K562 (cell line): Measurements from ENCODE around the gene NIM1K. TPM values are rescaled to one million over a fixed set of nuclear protein-coding genes. Genes with fewer than 3 reads are reported as not detected.
"Not testable (repeated sequence)": the region's sequence is repeated elsewhere in the genome, so short reads cannot be mapped to it uniquely, and the experiment has no call there.

Experiments
- ATAC-seq: fragments of 200-7000 bp; cut with Tn5 transposase; 3 replicates; pipeline ENCODE4 v1.9.1; 2020; ENCODE audit warnings: moderate library complexity
- BruUV-seq: library from RNA; stranded (reverse); fragments of 400-500 nt; replicated peaks from 2 replicates; lab custom pipeline; 2021; lab: Mats Ljungman, UMichigan
- CTCF ChIA-PET: fragments of 300-600 bp; formaldehyde crosslinking; extraction: SDS; loops from one replicate; lab custom pipeline; 2021; ENCODE audit warnings: low intra/inter-chr PET ratio; lab: Yijun Ruan, JAX
- POLR2A ChIA-PET: fragments of 300-600, 350-650 bp; sonication (Branson Sonifier 250); formaldehyde crosslinking; extraction: SDS; loops from one replicate; lab custom pipeline; 2021; ENCODE audit warnings: antibody characterized with exemption, inconsistent platforms; lab: Yijun Ruan, JAX
- DNase-seq, 4 experiments: peaks; one replicate each; pipeline versions ENCODE4 v3.0.0 to v3.0.0-alpha.2; 2011 to 2018; ENCODE audit warnings: low spot score in 3 of 4, mixed read lengths in 3 of 4; ENCODE audit errors: extremely low read depth in 1 of 4
- FAIRE-seq: peaks from 2 replicates; lab custom pipeline; 2011; peaks lifted over from hg19 to GRCh38; lab: Jason Lieb, UNC
- H2AFZ ChIP-seq: 2 replicates; pipeline ENCODE4 v1.6.0; 2011; ENCODE audit warnings: low read depth, low read length, control low read depth, inconsistent platforms
- H3K27ac ChIP-seq: fragments of 200-600 bp; 3 replicates; pipeline ENCODE4 v1.8.0; 2011; ENCODE audit warnings: low read depth, mild to moderate bottlenecking, control low read depth, inconsistent platforms, low read length, moderate library complexity, mixed read lengths; ENCODE audit errors: extremely low read depth
- H3K27me3 ChIP-seq, 2 experiments: fragments of 300-600 bp in 1 of 2; 2 replicates in 1 of 2; 3 replicates in 1 of 2; pipeline versions ENCODE4 v1.6.0 to v1.8.0; 2011; ENCODE audit warnings: inconsistent platforms in 2 of 2, low read length in 2 of 2, mild to moderate bottlenecking in 1 of 2, mixed read lengths in 1 of 2, moderate library complexity in 1 of 2; ENCODE audit not compliant: control insufficient read depth in 2 of 2, insufficient read depth in 2 of 2
- H3K36me3 ChIP-seq: fragments of 300-600 bp; 3 replicates; pipeline ENCODE4 v1.8.0; 2011; ENCODE audit warnings: mild to moderate bottlenecking, low read length, inconsistent platforms; ENCODE audit not compliant: control insufficient read depth, insufficient read depth
- H3K4me1 ChIP-seq, 2 experiments: fragments of 200-600 bp in 1 of 2; replicated peaks in 1 of 2; 2 replicates in 1 of 2; 3 replicates in 1 of 2; pipeline versions ENCODE4 v1.5.1 to v1.8.0; 2011; ENCODE audit warnings: inconsistent platforms in 2 of 2, low read length in 2 of 2, mild to moderate bottlenecking in 1 of 2, mixed read lengths in 1 of 2, moderate library complexity in 1 of 2; ENCODE audit not compliant: control insufficient read depth in 2 of 2, insufficient read depth in 2 of 2
- H3K4me2 ChIP-seq: 2 replicates; pipeline ENCODE4 v1.6.1; 2011; ENCODE audit warnings: low read length, control low read depth, inconsistent platforms, mixed read lengths; ENCODE audit not compliant: insufficient read depth
- H3K4me3 ChIP-seq: fragments of 200-600 bp; sonication (generic), shearing (Covaris generic); 2 replicates; pipeline ENCODE4 v1.5.1; 2016; ENCODE audit warnings: control low read depth, inconsistent platforms
- H3K79me2 ChIP-seq: fragments of 200-600 bp; 3 replicates; pipeline ENCODE4 v1.8.0; 2011; ENCODE audit warnings: low read length, inconsistent platforms; ENCODE audit not compliant: control insufficient read depth, insufficient read depth
- H3K9ac ChIP-seq, 2 experiments: 2 replicates each; pipeline versions ENCODE4 v1.6.0 to v1.6.1; 2011; ENCODE audit warnings: low read depth in 2 of 2, low read length in 2 of 2, control low read depth in 1 of 2, inconsistent platforms in 1 of 2, mild to moderate bottlenecking in 1 of 2, mixed read lengths in 1 of 2; ENCODE audit not compliant: insufficient read depth in 1 of 2
- H3K9me1 ChIP-seq: one replicate; pipeline ENCODE4 v1.6.0; 2011; ENCODE audit warnings: inconsistent platforms, mild to moderate bottlenecking, low read length, moderate library complexity; ENCODE audit not compliant: control insufficient read depth, insufficient read depth
- H3K9me3 ChIP-seq: replicated peaks from 2 replicates; pipeline ENCODE4 v1.5.1; 2011; ENCODE audit warnings: low read depth, low read length, inconsistent platforms; ENCODE audit not compliant: control insufficient read depth, insufficient read depth
- H4K20me1 ChIP-seq: replicated peaks from 2 replicates; pipeline ENCODE4 v1.6.1; 2011; ENCODE audit warnings: low read length, inconsistent platforms, mixed read lengths; ENCODE audit not compliant: control insufficient read depth, insufficient read depth
- CREB1 ChIP-seq, 2 experiments: sonication (generic) in 1 of 2; formaldehyde crosslinking in 1 of 2; IDR thresholded peaks; 2 replicates each; pipeline versions ENCODE4 v1.6.1 to v1.8.0; 2012 to 2022; ENCODE audit warnings: inconsistent platforms in 1 of 2, mild to moderate bottlenecking in 1 of 2, missing genetic modification reagents in 1 of 2, moderate library complexity in 1 of 2
- DIDO1 ChIP-seq: fragments of 450-650 bp; IDR thresholded peaks from 2 replicates; pipeline ENCODE4 v1.6.1; 2016; ENCODE audit warnings: low read depth, missing biosample characterization, missing genetic modification characterization
- EGR1 ChIP-seq: fragments of 450-650 bp; conservative IDR thresholded peaks from 2 replicates; pipeline ENCODE4 v1.6.1; 2017; ENCODE audit warnings: mild to moderate bottlenecking
- KLF1 ChIP-seq: fragments of 450-650 bp; IDR thresholded peaks from 2 replicates; pipeline ENCODE4 v1.6.1; 2016; ENCODE audit warnings: missing genetic modification characterization, missing compliant biosample characterization
- MAFG ChIP-seq: fragments of 450-650 bp; conservative IDR thresholded peaks from 2 replicates; pipeline ENCODE4 v1.6.1; 2016; ENCODE audit warnings: missing genetic modification characterization, missing compliant biosample characterization
- SMARCA4 ChIP-seq: fragments of 450-650 bp; IDR thresholded peaks from 2 replicates; pipeline ENCODE4 v1.6.1; 2016
- SMARCE1 ChIP-seq: fragments of 450-650 bp; IDR thresholded peaks from 2 replicates; pipeline ENCODE4 v1.7.1; 2016; ENCODE audit warnings: mild to moderate bottlenecking
- SOX6 ChIP-seq: fragments of 450-650 bp; IDR thresholded peaks from 2 replicates; pipeline ENCODE4 v1.6.1; 2014; ENCODE audit warnings: mild to moderate bottlenecking
- TCF3 ChIP-seq: sonication (generic); formaldehyde crosslinking; IDR thresholded peaks from 2 replicates; pipeline ENCODE4 v1.4.0; 2020; ENCODE audit warnings: mild to moderate bottlenecking, missing genetic modification reagents
- TRIM24 ChIP-seq, 2 experiments: fragments of 450-650 bp; IDR thresholded peaks; 2 replicates each; pipeline ENCODE4 v1.6.1; 2016
- ZBTB17 ChIP-seq: fragments of 450-650 bp; formaldehyde crosslinking; IDR thresholded peaks from 2 replicates; pipeline ENCODE4 v1.4.0; 2020; ENCODE audit warnings: mild to moderate bottlenecking
- ZNF316 ChIP-seq: fragments of 450-650 bp; IDR thresholded peaks from 2 replicates; pipeline ENCODE4 v1.6.1; 2016
- WGBS: fragments of 100-300 bp; shearing (Covaris generic); methylation state at CpG from one replicate; pipeline ENCODE4 v1.1.6; 2016; ENCODE audit warnings: low coverage, mixed read lengths; ENCODE audit not compliant: insufficient coverage; ENCODE audit errors: missing lambda C conversion rate; 5-methylcytosine and 5-hydroxymethylcytosine counted together
- in situ Hi-C: fragments of 300-500 bp; cut with MboI; formaldehyde crosslinking; loops from 4 replicates; pipeline ENCODE4 v1.15.0; 2018; ENCODE audit warnings: inconsistent platforms, mixed read lengths
- intact Hi-C: fragments of 100-400 bp; cut with micrococcal nuclease; formaldehyde crosslinking; loops from 2 replicates; pipeline ENCODE4 v1.14.2; 2022
- polyA plus RNA-seq, 8 experiments: library from polyadenylated mRNA; depleted of rRNA in 4 of 8; stranded (reverse) in 5 of 8; unstranded in 3 of 8; fragments of >200 nt; fragmentation: Nextera tagmentation in 2 of 8; fragmentation: Illumina TruSeq in 1 of 8; extraction: Ambion mirVana in 2 of 8; extraction: Trizol in 1 of 8; gene quantifications; 2 replicates each; pipeline versions ENCODE4 v1.2.1 to v1.2.3, GENCODE V29; 2011 to 2014; ENCODE audit warnings: inconsistent platforms in 1 of 8, missing spikeins in 1 of 8
- total RNA-seq, 7 experiments: library from RNA; depleted of rRNA in 6 of 7; stranded (reverse); fragments of >200 nt in 6 of 7; fragmentation: Illumina TruSeq in 2 of 7; extraction: Trizol in 2 of 7; gene quantifications; 2 replicates each; pipeline versions ENCODE4 v1.2.1 to v1.2.3, GENCODE V29; 2011 to 2021; ENCODE audit warnings: low replicate concordance in 1 of 7
- TF ChIP-seq, protein P1 (sequence below): fragments of 450-650 bp; IDR thresholded peaks from 2 replicates; pipeline ENCODE4 v1.6.1; 2016; ENCODE audit warnings: antibody characterized with exemption

The NIM1K gene
- total and polyA plus RNA-seq, 9 of the 15 experiments (the other 6 are each of a cell fraction or from before 2014, with no cell fraction given), result 0.03 to 0.34 (median 0.08) TPM; not detected in 3

DNA sequence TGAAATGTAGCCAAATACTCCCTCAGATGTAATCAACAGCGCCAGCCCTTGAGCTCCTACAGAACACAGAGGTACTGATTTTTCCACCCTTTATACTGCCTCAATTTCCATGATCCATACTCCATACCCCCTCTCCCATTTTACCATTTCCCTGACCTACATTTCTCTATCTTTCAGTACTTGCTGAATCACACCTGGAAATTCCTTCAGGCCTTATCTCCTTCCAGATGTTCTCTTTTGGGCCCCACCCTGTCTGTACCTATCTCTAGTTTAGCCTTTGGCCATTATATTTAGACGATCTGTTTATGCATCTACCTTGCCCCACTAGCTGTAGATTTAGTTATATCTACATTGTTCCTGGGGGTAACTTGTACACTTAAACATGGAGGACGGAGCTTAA is 5.5 kb downstream of the NIM1K start (continued):
- TF ChIP-seq, protein P1, sequence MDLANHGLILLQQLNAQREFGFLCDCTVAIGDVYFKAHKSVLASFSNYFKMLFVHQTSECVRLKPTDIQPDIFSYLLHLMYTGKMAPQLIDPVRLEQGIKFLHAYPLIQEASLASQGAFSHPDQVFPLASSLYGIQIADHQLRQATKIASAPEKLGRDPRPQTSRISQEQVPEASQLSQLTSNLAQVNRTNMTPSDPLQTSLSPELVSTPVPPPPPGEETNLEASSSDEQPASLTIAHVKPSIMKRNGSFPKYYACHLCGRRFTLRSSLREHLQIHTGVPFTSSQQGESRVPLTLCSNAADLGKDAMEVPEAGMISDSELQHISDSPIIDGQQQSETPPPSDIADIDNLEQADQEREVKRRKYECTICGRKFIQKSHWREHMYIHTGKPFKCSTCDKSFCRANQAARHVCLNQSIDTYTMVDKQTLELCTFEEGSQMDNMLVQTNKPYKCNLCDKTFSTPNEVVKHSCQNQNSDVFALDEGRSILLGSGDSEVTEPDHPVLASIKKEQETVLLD, result peak; percentile 56; the same call in 1 of the 2 replicates
- TF ChIP-seq SMARCA4 (peak; percentile 84), KLF1 (tag) (peak; percentile 73; the same call in 1 of the 2 replicates), ZBTB17 (CRISPR knock-in tag) (no peak), SMARCE1 (peak; percentile 52; the same call in 1 of the 2 replicates), TRIM24 (IDR thresholded peaks at IDR 0.05) (peak; percentile 61 to 67; a peak in 3 of 4 replicates), ZNF316 (peak; percentile 72), SOX6 (peak; percentile 71), DIDO1 (tag) (peak; percentile 30; the same call in 1 of the 2 replicates), CREB1 (IDR thresholded peaks at IDR 0.05) (peak; percentile 46; the same call in 1 of the 2 replicates), CREB1 (CRISPR knock-in tag; IDR thresholded peaks at IDR 0.05) (no peak), MAFG (tag) (peak; percentile 57), TCF3 (CRISPR knock-in tag) (peak; percentile 72)

DNA sequence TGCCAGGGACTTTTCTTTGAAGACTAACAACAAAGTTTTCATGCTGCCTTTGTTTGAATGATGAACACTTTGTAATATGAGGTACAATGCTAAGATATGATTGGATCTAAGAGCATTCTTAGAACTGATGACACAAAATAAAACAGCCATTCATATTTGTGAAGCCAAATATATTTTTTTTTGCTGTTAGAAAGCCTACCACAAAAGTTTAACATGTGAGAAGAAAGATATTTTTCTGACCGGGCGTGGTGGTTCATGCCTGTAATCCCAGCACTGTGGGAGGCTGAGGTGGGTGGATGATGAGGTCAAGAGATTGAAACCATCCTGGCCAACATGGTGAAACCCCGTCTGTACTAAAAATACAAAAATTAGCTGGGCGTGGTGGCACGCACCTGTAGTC is 9.4 kb downstream of the NIM1K start:
- FAIRE-seq, intact Hi-C loops, H3K4me3 ChIP-seq, CTCF ChIA-PET, in situ Hi-C loops, BruUV-seq, H3K36me3 ChIP-seq, H3K4me2 ChIP-seq, H2AFZ ChIP-seq, ATAC-seq, H3K9me1 ChIP-seq, H3K9me3 ChIP-seq, H3K79me2 ChIP-seq, H3K9ac ChIP-seq, H3K27me3 ChIP-seq, H4K20me1 ChIP-seq, H3K27ac ChIP-seq, DNase-seq: not testable (repeated sequence)
- peaks cover 5 to 16% of the 10 kb centered on the region in 2 experiments; a peak in 3 of 5 replicates for H3K4me1 ChIP-seq
- peak; percentile 33; the same call in 1 of the 2 replicates for TF ChIP-seq EGR1
- WGBS, result 26% methylated on average over 5 of the region's 5 CpGs
- POLR2A ChIA-PET, result interaction anchor here (0.6 kb wide), 1 partner anchor 153 kb away, joined by 3 read pairs; no protein-coding TSS in a partner anchor
